Astrocyte (in vitro differentiated cells and primary cell): ENCODE data around the gene PARP6.

Source experiments
- CTCF ChIP-seq: IDR thresholded peaks from 2 replicates; pipeline ENCODE4 v1.5.1; 2011; ENCODE audit warnings: low read depth, mild to moderate bottlenecking, inconsistent platforms, low read length, moderate library complexity; ENCODE audit not compliant: insufficient read depth
- EZH2 ChIP-seq: IDR thresholded peaks from 2 replicates; pipeline ENCODE4 v1.6.1; 2012; ENCODE audit warnings: mild to moderate bottlenecking, low read length, inconsistent platforms; ENCODE audit not compliant: insufficient read depth

GRCh38 chr15:72284781-72285180 lies 12.4 kb upstream of the PARP6 start:
- TF ChIP-seq CTCF: no peak
- no peak for TF ChIP-seq EZH2
